Stimulated activated memory B cell treated with anti-CD40 and anti-IgM and Interleukin-4, amounts not matched to agents 10 μg/mL and 1 μg/mL and 100 μg/mL, for 72 hours (primary cell): ENCODE measurements around the gene TRIM6.
"Not testable (repeated sequence)": the region's sequence is repeated elsewhere in the genome, so short reads cannot be mapped to it uniquely, and the experiment has no call there.

ENCODE experiments used
- ATAC-seq: fragments of 150-1000 bp; cut with Tn5 transposase; 2 replicates; pipeline ENCODE4 v1.10.0; 2021
- H3K27ac Mint-ChIP-seq: one replicate; pipeline ENCODE4 v1.8.0; 2022; ENCODE audit warnings: mild to moderate bottlenecking, mixed read lengths
- H3K27me3 Mint-ChIP-seq: one replicate; pipeline ENCODE4 v1.8.0; 2022; ENCODE audit warnings: mixed read lengths
- H3K36me3 Mint-ChIP-seq: one replicate; pipeline ENCODE4 v1.8.0; 2022; ENCODE audit warnings: mixed read lengths
- H3K4me1 Mint-ChIP-seq: one replicate; pipeline ENCODE4 v1.8.0; 2022; ENCODE audit warnings: mixed read lengths
- H3K4me3 Mint-ChIP-seq: one replicate; pipeline ENCODE4 v1.8.0; 2022; ENCODE audit warnings: mild to moderate bottlenecking, moderate library complexity, mixed read lengths
- H3K9me3 Mint-ChIP-seq: one replicate; pipeline ENCODE4 v1.8.0; 2022; ENCODE audit warnings: mixed read lengths

TRIM6 gene, protein sequence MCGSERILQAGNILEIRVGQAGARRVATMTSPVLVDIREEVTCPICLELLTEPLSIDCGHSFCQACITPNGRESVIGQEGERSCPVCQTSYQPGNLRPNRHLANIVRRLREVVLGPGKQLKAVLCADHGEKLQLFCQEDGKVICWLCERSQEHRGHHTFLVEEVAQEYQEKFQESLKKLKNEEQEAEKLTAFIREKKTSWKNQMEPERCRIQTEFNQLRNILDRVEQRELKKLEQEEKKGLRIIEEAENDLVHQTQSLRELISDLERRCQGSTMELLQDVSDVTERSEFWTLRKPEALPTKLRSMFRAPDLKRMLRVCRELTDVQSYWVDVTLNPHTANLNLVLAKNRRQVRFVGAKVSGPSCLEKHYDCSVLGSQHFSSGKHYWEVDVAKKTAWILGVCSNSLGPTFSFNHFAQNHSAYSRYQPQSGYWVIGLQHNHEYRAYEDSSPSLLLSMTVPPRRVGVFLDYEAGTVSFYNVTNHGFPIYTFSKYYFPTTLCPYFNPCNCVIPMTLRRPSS

DNA sequence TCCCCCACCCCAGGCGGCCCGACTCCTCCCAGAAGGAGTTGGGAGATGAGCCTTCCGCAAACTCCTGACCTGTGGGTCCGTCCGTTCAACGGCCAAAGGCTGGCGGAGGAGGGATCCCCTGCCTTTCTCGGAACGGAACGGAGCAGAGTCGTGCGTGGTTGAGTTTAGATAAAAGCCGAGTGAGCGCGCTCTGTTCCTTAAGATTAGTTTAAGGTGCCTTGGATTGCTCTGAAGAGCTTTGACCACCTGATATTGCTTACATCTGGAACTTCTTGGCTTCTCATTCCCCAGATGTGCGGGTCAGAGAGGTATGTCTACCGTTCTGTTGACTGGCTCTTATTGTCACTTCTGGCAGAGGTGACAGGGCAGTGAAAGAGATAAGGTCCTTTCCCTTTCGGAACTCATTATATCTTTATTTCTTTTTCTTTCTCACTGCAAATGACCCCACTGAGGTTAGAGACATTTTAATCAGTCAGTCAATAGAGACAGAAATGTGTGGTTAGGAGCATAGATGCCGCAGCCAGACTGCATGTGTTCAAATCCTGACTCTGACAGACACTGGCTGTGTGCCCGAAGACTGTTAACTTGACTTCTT is at the start of gene TRIM6:
Gene TRIM6 (plus strand): TSS at position 31 of the 595 bp plus-strand sequence. CDS start 261 bp downstream, at position 292.
- ATAC-seq = no peak
- no peaks in the 10 kb centered on the region for H3K9me3 Mint-ChIP-seq

DNA sequence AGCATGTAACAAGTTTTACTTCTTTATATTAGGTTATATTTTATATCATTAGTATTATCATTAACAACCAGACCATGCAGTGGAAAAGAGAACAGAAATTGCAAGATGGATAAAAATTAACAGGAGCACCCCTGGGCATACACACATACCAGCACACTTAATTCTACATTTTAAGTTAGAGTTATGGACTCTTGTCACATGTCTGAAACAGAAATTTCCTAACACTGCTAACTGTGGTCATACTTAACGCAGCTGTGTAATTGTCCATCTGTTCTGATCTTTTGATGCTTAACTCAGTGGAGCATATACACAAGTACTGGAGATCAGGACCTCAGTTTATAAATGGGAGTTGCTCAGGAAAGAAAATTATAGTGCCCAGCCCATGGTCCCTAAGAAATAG is 48.5 kb upstream of the TRIM6 start:
- H3K9me3 Mint-ChIP-seq = no peaks in the 10 kb centered on the region
- H3K4me3 Mint-ChIP-seq = no peak overlapping the region
- no peak overlapping the region for H3K27ac Mint-ChIP-seq
- no peak for ATAC-seq
- no peaks in the 10 kb centered on the region for H3K4me1 Mint-ChIP-seq
- H3K36me3 Mint-ChIP-seq = peaks cover 5% of the 10 kb centered on the region
- peaks cover 9% of the 10 kb centered on the region for H3K27me3 Mint-ChIP-seq

More for the DNA sequence above, at the start of gene TRIM6:
- Mint-ChIP-seq H3K4me1 (peaks cover 6% of the 10 kb centered on the region), H3K36me3 (no peaks in the 10 kb centered on the region), H3K4me3 (peak within 1 kb of the TSS; percentile 80), H3K27me3 (no peaks in the 10 kb centered on the region), H3K27ac (peak within 1 kb of the TSS; percentile 18)

- Mint-ChIP-seq H3K4me3 (no peak within 1 kb of the TSS), H3K36me3 (peaks cover 5% of the 10 kb centered on the region), H3K27me3 (peaks cover 9% of the 10 kb centered on the region), H3K27ac (no peak within 1 kb of the TSS), H3K9me3 (no peaks in the 10 kb centered on the region), H3K4me1 (no peaks in the 10 kb centered on the region)
- no peak for ATAC-seq
Measured at GRCh38 chr11:5548440-5548839, 48.0 kb upstream of the TRIM6 start, which contains the start of gene OR52H1. TSS of gene OR52H1 (minus strand) at chr11:5548540. CDS start at chr11:5545505, 3,035 bp downstream.

DNA sequence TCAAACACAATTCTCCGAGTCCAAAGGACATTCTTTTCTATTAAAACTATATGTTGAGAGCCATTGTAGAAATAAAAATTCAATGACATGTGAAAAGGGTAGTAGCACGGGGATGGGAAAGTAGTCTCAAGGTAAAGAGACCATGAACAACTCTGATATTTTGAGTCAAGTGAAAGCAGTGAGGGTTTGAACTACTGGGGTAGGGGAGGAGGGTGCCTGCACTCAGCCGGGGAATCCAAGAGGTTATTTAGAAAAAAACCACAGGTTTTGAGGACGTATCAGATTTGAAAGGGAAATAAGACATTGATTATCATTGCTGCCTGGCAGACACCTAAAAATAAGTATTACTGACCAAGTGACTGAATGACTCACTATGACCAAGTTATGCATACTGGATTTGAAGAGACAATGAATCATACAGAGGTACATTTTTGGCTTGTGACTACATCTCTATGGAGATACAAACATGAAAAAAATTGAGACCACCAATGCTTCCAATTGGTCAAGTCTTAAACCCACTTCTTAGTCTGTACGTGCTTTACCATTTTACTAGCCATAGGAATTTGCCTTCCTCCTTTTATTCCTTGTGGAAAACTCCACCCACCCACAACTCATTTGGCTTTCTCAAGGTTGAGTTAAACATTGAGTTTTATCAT is 45.9 kb upstream of the TRIM6 start:
- ATAC-seq = no peak
- Mint-ChIP-seq H3K4me1 (peaks cover 6% of the 10 kb centered on the region), H3K27ac (no peak overlapping the region), H3K9me3 (no peaks in the 10 kb centered on the region), H3K4me3 (no peak overlapping the region), H3K36me3 (peaks cover 5% of the 10 kb centered on the region), H3K27me3 (peaks cover 9% of the 10 kb centered on the region)

GRCh38 chr11:5553343-5553742 is 43.1 kb upstream of the TRIM6 start:
- peaks cover 5% of the 10 kb centered on the region for H3K36me3 Mint-ChIP-seq
- H3K27ac Mint-ChIP-seq = no peak overlapping the region
- no peaks in the 10 kb centered on the region for H3K9me3 Mint-ChIP-seq
- no peak overlapping the region for H3K4me3 Mint-ChIP-seq
- H3K4me1 Mint-ChIP-seq = peaks cover 6% of the 10 kb centered on the region
- H3K27me3 Mint-ChIP-seq = peaks cover 10% of the 10 kb centered on the region
- ATAC-seq = no peak

DNA sequence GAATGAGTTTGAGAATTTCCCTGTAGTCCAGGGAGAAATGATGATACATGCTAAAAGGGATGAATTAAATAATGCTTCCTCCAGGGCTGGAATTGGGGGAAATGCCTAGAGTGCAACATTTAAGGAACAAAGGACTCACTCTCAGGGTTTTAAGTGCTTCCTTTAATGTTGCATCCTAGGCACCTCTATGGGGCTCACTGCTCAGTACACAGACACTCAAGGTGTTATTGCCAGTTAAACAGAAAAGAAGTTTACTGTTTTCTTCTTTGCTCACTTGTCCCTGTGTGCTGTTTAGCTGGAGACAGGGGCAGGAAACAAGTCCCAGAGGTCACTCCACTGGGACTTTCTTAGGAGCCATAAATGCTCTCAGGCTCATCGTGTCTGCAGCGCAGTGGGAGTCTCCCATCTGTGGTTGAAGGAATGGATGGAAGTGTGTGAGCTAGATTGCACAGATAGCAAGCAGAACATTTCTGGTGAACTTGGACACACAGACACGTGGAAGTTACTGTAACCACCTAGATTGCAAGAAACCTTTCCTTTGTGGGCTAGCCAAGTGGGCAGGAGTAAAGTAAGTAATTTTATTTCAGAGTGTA is 39.7 kb upstream of the TRIM6 start:
- Mint-ChIP-seq H3K27me3 (peaks cover 16% of the 10 kb centered on the region), H3K4me1 (peaks cover 6% of the 10 kb centered on the region), H3K27ac (no peak overlapping the region), H3K9me3 (no peaks in the 10 kb centered on the region), H3K36me3 (peaks cover 2% of the 10 kb centered on the region), H3K4me3 (no peak overlapping the region)
- ATAC-seq = no peak

DNA sequence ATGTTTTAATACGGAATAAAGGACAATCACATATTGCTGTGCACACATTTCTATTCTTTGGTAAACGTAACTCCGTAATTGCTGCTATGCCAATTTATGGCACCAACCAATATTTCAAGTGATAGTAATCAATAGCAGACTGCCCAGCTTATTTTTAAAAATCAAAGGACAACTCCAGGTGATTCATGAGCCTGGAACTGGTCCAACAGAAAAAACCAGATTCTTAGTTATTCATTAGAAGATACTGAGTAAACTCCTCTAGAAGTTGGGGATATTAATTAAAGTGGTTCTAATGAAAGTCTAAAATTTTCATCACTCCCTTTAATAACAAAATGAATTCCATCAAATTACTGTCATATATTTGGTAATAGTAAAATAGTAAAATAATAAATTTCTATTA is 38.7 kb upstream of the TRIM6 start:
- Mint-ChIP-seq H3K27ac (no peak overlapping the region), H3K36me3 (no peaks in the 10 kb centered on the region), H3K9me3 (no peaks in the 10 kb centered on the region)

GRCh38 chr11:5564259-5565019 is 32.0 kb upstream of the TRIM6 start:
- Mint-ChIP-seq H3K27me3 (no peaks in the 10 kb centered on the region), H3K27ac (no peak overlapping the region), H3K4me1 (peaks cover 4% of the 10 kb centered on the region), H3K4me3 (no peak overlapping the region), H3K9me3 (no peaks in the 10 kb centered on the region), H3K36me3 (no peaks in the 10 kb centered on the region)
- ATAC-seq = no peak

More for the DNA sequence above, 38.7 kb upstream of the TRIM6 start:
- Mint-ChIP-seq H3K4me1 (peaks cover 6% of the 10 kb centered on the region), H3K4me3 (no peak overlapping the region), H3K27me3 (peaks cover 11% of the 10 kb centered on the region)
- ATAC-seq = no peak

DNA sequence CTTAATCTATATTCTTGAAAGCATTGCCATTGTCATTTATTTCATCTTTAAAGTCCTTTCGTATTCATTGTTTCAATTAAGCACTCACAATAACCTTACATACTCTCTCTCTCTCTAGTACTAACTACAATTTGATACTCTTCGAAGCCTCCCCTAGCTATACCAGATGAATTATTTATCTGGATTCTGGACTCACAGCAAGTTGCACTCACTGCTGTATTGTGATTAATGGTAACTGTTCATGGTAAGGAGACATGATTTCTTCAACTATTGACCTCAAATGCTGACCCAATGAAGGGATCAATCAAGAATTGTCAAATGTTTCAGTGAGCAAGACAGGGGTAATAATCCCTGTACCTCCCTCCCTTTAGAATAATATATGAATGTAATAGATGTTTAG is 21.8 kb upstream of the TRIM6 start:
- H3K4me1 Mint-ChIP-seq = no peaks in the 10 kb centered on the region
- H3K9me3 Mint-ChIP-seq = no peaks in the 10 kb centered on the region
- no peak for ATAC-seq
- no peaks in the 10 kb centered on the region for H3K36me3 Mint-ChIP-seq
- H3K4me3 Mint-ChIP-seq = no peak overlapping the region
- H3K27me3 Mint-ChIP-seq = no peaks in the 10 kb centered on the region
- H3K27ac Mint-ChIP-seq = no peak overlapping the region

DNA sequence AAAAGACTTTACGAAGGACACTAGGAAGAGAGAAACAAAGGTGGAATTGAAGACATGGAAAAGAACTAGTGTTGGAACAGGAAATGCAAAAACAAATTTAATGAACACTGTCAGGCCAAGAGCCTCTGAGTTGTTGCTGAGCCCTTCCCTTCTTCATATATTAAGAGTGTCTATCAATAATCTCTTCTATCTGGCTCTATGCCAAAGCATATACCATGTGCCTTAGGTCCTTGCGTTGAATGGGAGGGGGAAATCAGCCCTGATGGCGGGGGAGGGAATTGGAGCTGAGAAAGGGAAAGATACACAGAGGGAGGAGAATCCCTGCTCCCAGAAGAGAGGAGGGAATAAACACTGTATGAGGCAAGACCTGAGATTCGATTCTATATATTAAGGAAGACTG is 21.3 kb upstream of the TRIM6 start:
- ATAC-seq = no peak
- Mint-ChIP-seq H3K9me3 (no peaks in the 10 kb centered on the region), H3K4me1 (no peaks in the 10 kb centered on the region), H3K36me3 (no peaks in the 10 kb centered on the region), H3K4me3 (no peak overlapping the region), H3K27ac (no peak overlapping the region), H3K27me3 (no peaks in the 10 kb centered on the region)

DNA sequence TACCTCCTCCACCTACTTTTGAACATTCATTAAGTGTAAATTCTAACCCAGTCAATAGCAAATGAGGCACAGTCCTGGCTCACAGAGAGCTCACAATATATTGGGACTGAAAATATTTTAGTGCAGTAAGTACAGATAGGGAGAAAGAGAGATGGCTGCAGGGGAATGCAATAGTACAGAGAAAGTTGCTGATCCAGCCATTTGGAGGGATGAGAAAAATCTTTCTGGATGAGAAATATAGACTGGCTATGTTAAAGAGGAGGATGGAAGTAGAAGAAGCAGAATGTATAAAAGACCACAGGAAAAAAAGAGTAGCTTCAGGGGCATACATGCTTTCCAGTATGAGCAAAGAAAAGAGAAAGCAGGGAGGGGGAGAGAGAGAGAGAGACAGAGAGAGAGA is 19.3 kb upstream of the TRIM6 start:
- Mint-ChIP-seq H3K9me3 (no peaks in the 10 kb centered on the region), H3K4me3 (no peak overlapping the region), H3K27ac (no peak overlapping the region), H3K36me3 (no peaks in the 10 kb centered on the region), H3K27me3 (no peaks in the 10 kb centered on the region), H3K4me1 (no peaks in the 10 kb centered on the region)
- ATAC-seq = no peak

GRCh38 chr11:5580577-5580976 is 15.9 kb upstream of the TRIM6 start, which contains the start of gene OR52B6:
TSS of gene OR52B6 (plus strand) at chr11:5580877. CDS start at chr11:5580877, 0 bp downstream.
- Mint-ChIP-seq H3K4me3 (no peak within 1 kb of the TSS), H3K36me3 (peaks cover 6% of the 10 kb centered on the region), H3K27ac (no peak within 1 kb of the TSS), H3K9me3 (peaks cover 3% of the 10 kb centered on the region), H3K27me3 (no peaks in the 10 kb centered on the region), H3K4me1 (no peaks in the 10 kb centered on the region)
- no peak for ATAC-seq

DNA sequence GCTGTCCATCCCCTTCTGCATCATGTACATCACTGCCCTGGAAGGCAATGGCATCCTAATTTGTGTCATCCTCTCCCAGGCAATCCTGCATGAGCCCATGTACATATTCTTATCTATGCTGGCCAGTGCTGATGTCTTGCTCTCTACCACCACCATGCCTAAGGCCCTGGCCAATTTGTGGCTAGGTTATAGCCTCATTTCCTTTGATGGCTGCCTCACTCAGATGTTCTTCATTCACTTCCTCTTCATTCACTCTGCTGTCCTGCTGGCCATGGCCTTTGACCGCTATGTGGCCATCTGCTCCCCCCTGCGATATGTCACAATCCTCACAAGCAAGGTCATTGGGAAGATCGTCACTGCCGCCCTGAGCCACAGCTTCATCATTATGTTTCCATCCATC is 15.4 kb upstream of the TRIM6 start:
- peaks cover 3% of the 10 kb centered on the region for H3K9me3 Mint-ChIP-seq
- no peaks in the 10 kb centered on the region for H3K27me3 Mint-ChIP-seq
- no peak overlapping the region for H3K27ac Mint-ChIP-seq
- peaks cover 6% of the 10 kb centered on the region for H3K36me3 Mint-ChIP-seq
- peak; percentile 16 for ATAC-seq
- no peak overlapping the region for H3K4me3 Mint-ChIP-seq
- H3K4me1 Mint-ChIP-seq = no peaks in the 10 kb centered on the region

DNA sequence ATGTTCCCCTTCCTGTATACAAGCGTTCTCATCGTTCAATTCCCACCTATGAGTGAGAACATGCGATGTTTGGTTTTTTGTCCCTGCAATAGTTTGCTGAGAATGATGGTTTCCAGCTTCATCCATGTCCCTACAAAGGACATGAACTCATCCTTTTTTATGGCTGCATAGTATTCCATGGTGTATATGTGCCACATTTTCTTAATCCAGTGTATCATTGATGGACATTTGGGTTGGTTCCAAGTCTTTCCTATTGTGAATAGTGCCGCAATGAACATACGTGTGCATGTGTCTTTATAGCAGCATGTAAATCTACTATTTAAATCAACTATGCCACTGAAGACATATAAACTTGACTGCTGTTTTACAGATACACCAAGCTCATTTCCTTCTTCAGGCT is 12.0 kb upstream of the TRIM6 start:
- H3K27me3 Mint-ChIP-seq, H3K9me3 Mint-ChIP-seq: not testable (repeated sequence)

More for the DNA sequence above, 12.0 kb upstream of the TRIM6 start:
- not testable (repeated sequence) for H3K36me3 Mint-ChIP-seq, H3K4me3 Mint-ChIP-seq, H3K4me1 Mint-ChIP-seq, ATAC-seq, H3K27ac Mint-ChIP-seq
